WERI-Rb-1 (cell line): Measurements from ENCODE around the gene SEPSECS.

Experiments used
- DNase-seq: peaks from one replicate; pipeline ENCODE4 v3.0.0-alpha.2; 2020
- H3K27ac ChIP-seq: fragments of 250-450 bp; sonication (Bioruptor Pico); 2 replicates; pipeline ENCODE4 v1.5.1; 2020; ENCODE audit warnings: mild to moderate bottlenecking, moderate library complexity
- H3K27me3 ChIP-seq: fragments of 250-450 bp; sonication (Bioruptor Pico); 2 replicates; pipeline ENCODE4 v1.5.1; 2021; ENCODE audit warnings: mild to moderate bottlenecking, low read depth, moderate library complexity; ENCODE audit not compliant: insufficient read depth, severe bottlenecking
- H3K36me3 ChIP-seq: fragments of 250-450 bp; sonication (Bioruptor Pico); 2 replicates; pipeline ENCODE4 v1.5.1; 2020; ENCODE audit warnings: mild to moderate bottlenecking, moderate library complexity
- H3K4me3 ChIP-seq: 2 replicates; pipeline ENCODE4 v1.5.1; 2011; ENCODE audit warnings: low read depth, mild to moderate bottlenecking, control low read depth, low read length
- H3K9me3 ChIP-seq: fragments of 250-450 bp; sonication (Bioruptor Pico); 2 replicates; pipeline ENCODE4 v1.5.1; 2021; ENCODE audit warnings: mild to moderate bottlenecking, moderate library complexity; ENCODE audit not compliant: severe bottlenecking
- CTCF ChIP-seq: IDR thresholded peaks from 2 replicates; pipeline ENCODE4 v1.5.1; 2011; ENCODE audit warnings: low read depth, mild to moderate bottlenecking, control low read depth, inconsistent platforms, low read length

Gene SEPSECS

GRCh38 chr4:25184056-25184455 is 23.8 kb upstream of the SEPSECS start:
- no peak overlapping the region for H3K27ac ChIP-seq
- no peak overlapping the region for H3K4me3 ChIP-seq
- H3K36me3 ChIP-seq, result no peaks in the 10 kb centered on the region
- no peak for TF ChIP-seq CTCF
- no peaks in the 10 kb centered on the region for H3K27me3 ChIP-seq
- no peak for DNase-seq
- no peaks in the 10 kb centered on the region for H3K9me3 ChIP-seq

- H3K4me3 ChIP-seq, result no peak overlapping the region
- no peaks in the 10 kb centered on the region for H3K9me3 ChIP-seq
- H3K36me3 ChIP-seq, result no peaks in the 10 kb centered on the region
- H3K27ac ChIP-seq, result no peak overlapping the region
- no peak for DNase-seq
- no peaks in the 10 kb centered on the region for H3K27me3 ChIP-seq
- TF ChIP-seq CTCF, result no peak
Observed at GRCh38 chr4:25182937-25183336, 22.7 kb upstream of the SEPSECS start.

GRCh38 chr4:25180524-25181131 is 20.4 kb upstream of the SEPSECS start:
- TF ChIP-seq CTCF, result peak; percentile 68
- H3K9me3 ChIP-seq, result no peaks in the 10 kb centered on the region
- H3K4me3 ChIP-seq, result no peak overlapping the region
- DNase-seq, result peak; percentile 52
- no peaks in the 10 kb centered on the region for H3K27me3 ChIP-seq
- no peak overlapping the region for H3K27ac ChIP-seq
- H3K36me3 ChIP-seq, result no peaks in the 10 kb centered on the region

GRCh38 chr4:25178838-25179261 is 18.6 kb upstream of the SEPSECS start:
- Histone ChIP-seq H3K27me3 (no peaks in the 10 kb centered on the region), H3K4me3 (no peak overlapping the region)

GRCh38 chr4:25177147-25177546 is 16.9 kb upstream of the SEPSECS start:
- Histone ChIP-seq H3K4me3 (no peak overlapping the region), H3K27ac (no peak overlapping the region), H3K27me3 (no peaks in the 10 kb centered on the region), H3K36me3 (no peaks in the 10 kb centered on the region), H3K9me3 (no peaks in the 10 kb centered on the region)
- no peak for DNase-seq
- no peak for TF ChIP-seq CTCF

More at GRCh38 chr4:25178838-25179261, 18.6 kb upstream of the SEPSECS start:
- DNase-seq, result no peak
- no peaks in the 10 kb centered on the region for H3K36me3 ChIP-seq
- no peak for TF ChIP-seq CTCF
- H3K9me3 ChIP-seq, result no peaks in the 10 kb centered on the region
- H3K27ac ChIP-seq, result no peak overlapping the region

- H3K27ac ChIP-seq, result no peak overlapping the region
- no peaks in the 10 kb centered on the region for H3K9me3 ChIP-seq
- DNase-seq, result no peak
- H3K36me3 ChIP-seq, result no peaks in the 10 kb centered on the region
- TF ChIP-seq CTCF, result no peak
- H3K4me3 ChIP-seq, result no peak overlapping the region
- H3K27me3 ChIP-seq, result no peaks in the 10 kb centered on the region
Observed at GRCh38 chr4:25174674-25175073, 14.4 kb upstream of the SEPSECS start.
